ENCODE data around the gene SLC15A2.

SLC15A2 gene

GRCh38 chr3:121863801-121864200 is 30.4 kb upstream of the SLC15A2 start:
- Histone ChIP-seq H3K36me3 (no peaks in the 10 kb centered on the region), H3K9me3 (no peaks in the 10 kb centered on the region; the same call in 1 of the 2 replicates), H3K27me3 (0 out of 2 replicates have a peak, but pooled peaks cover 7% of the 10 kb centered on the region), H3K4me3 (ENCODE audit: low read depth, low read length) (no peak overlapping the region), H3K4me1 (no peaks in the 10 kb centered on the region)
- TF ChIP-seq CTCF (IDR thresholded peaks at IDR 0.05; ENCODE audit: low read depth, low read length) = no peak
- DNase-seq = no peak

DNA sequence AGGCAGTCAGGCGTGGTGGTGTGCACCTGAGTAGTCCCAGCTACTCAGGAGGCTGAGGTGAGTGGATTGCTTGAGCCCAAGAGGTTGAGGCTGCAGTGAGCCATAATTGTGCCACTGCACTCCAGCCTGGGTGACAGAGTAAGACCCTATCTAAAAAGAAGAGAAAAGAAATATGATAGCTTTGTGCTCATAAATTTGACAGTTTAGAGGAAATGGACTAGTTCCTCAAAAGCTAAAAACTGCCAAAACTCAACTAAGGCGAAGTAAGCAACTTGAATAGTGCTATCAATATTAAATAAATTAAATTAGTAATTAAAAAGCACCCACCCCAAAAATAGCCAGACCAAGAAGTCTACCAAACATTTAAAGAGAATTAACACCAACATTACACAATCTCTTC is 24.5 kb upstream of the SLC15A2 start:
- no peaks in the 10 kb centered on the region for H3K36me3 ChIP-seq
- no peak for TF ChIP-seq CTCF (IDR thresholded peaks at IDR 0.05; ENCODE audit: low read depth, low read length)
- H3K4me1 ChIP-seq = no peaks in the 10 kb centered on the region
- H3K9me3 ChIP-seq = no peaks in the 10 kb centered on the region
- DNase-seq = no peak
- 0 out of 2 replicates have a peak, but pooled peaks cover 7% of the 10 kb centered on the region for H3K27me3 ChIP-seq
- no peak overlapping the region for H3K4me3 ChIP-seq (ENCODE audit: low read depth, low read length)

DNA sequence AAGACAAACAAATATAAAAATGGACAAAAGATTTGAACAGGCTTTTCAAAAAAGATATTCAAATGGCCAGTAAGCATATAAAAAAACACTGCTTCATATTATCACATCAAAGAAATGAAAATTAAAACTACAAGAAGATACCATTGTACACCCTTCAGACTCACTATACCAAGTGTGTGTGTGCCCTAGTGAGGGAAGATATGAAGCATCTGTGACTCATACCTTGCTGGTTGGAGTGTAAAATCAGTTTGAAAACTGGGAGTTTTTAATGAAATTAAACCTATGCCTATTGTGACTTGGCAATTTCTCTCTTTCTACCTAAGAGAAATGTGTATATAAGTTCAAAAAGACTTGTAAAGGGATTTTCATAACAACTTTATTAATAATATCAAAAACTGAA is 23.5 kb upstream of the SLC15A2 start:
- no peak for DNase-seq
- Histone ChIP-seq H3K27me3 (0 out of 2 replicates have a peak, but pooled peaks cover 9% of the 10 kb centered on the region), H3K4me3 (ENCODE audit: low read depth, low read length) (no peak overlapping the region), H3K36me3 (no peaks in the 10 kb centered on the region), H3K4me1 (no peaks in the 10 kb centered on the region), H3K9me3 (no peaks in the 10 kb centered on the region)
- TF ChIP-seq CTCF (IDR thresholded peaks at IDR 0.05; ENCODE audit: low read depth, low read length) = no peak

DNA sequence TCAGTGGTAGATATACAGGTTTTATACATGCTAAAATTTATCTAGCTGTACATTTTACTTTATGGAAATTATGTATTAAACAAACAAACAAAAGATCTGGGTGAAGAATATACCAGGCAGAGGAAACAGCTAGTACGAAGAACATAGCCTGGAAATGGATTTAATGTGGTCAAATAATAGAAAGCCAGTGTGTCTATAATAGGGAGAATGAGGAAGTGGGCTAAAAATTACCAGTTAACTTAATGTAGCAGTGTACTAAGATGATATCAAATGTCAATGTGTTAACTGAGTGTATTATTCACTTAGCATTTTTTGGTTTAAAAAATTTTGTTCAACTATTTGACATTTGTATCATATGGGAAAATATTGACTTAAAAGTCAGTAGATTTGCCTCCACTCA is 22.8 kb upstream of the SLC15A2 start:
- no peak for TF ChIP-seq CTCF (IDR thresholded peaks at IDR 0.05; ENCODE audit: low read depth, low read length)
- DNase-seq = no peak
- Histone ChIP-seq H3K4me1 (no peaks in the 10 kb centered on the region), H3K4me3 (ENCODE audit: low read depth, low read length) (no peak overlapping the region), H3K27me3 (0 out of 2 replicates have a peak, but pooled peaks cover 9% of the 10 kb centered on the region), H3K9me3 (no peaks in the 10 kb centered on the region), H3K36me3 (no peaks in the 10 kb centered on the region)

GRCh38 chr3:121878411-121878810 is 15.8 kb upstream of the SLC15A2 start:
- H3K27me3 ChIP-seq = peaks cover 2% of the 10 kb centered on the region; the same call in 1 of the 2 replicates
- TF ChIP-seq CTCF (IDR thresholded peaks at IDR 0.05; ENCODE audit: low read depth, low read length) = no peak
- H3K4me3 ChIP-seq (ENCODE audit: low read depth, low read length) = no peak overlapping the region
- H3K4me1 ChIP-seq = no peaks in the 10 kb centered on the region
- H3K9me3 ChIP-seq = no peaks in the 10 kb centered on the region
- no peak for DNase-seq
- H3K36me3 ChIP-seq = no peaks in the 10 kb centered on the region

- Histone ChIP-seq H3K36me3 (no peaks in the 10 kb centered on the region), H3K27me3 (no peaks in the 10 kb centered on the region; the same call in 1 of the 2 replicates), H3K4me3 (ENCODE audit: low read depth, low read length) (no peak overlapping the region), H3K9me3 (no peaks in the 10 kb centered on the region), H3K4me1 (no peaks in the 10 kb centered on the region)
- no peak for DNase-seq
- TF ChIP-seq CTCF (IDR thresholded peaks at IDR 0.05; ENCODE audit: low read depth, low read length) = peak; percentile 37
These were observed 10.7 kb upstream of the SLC15A2 start for GRCh38 chr3:121883507-121883906.

All from BE2C (cell line).